Measurements from ENCODE around the gene TRUB2. TPM values are rescaled to one million over a fixed set of nuclear protein-coding genes. Genes with fewer than 3 reads are reported as not detected.

The TRUB2 gene
- total and polyA plus RNA-seq, 2 of the 13 experiments (the other 11 are each of a cell fraction or from before 2014, with no cell fraction given), result 22.3 to 41.2 TPM

DNA sequence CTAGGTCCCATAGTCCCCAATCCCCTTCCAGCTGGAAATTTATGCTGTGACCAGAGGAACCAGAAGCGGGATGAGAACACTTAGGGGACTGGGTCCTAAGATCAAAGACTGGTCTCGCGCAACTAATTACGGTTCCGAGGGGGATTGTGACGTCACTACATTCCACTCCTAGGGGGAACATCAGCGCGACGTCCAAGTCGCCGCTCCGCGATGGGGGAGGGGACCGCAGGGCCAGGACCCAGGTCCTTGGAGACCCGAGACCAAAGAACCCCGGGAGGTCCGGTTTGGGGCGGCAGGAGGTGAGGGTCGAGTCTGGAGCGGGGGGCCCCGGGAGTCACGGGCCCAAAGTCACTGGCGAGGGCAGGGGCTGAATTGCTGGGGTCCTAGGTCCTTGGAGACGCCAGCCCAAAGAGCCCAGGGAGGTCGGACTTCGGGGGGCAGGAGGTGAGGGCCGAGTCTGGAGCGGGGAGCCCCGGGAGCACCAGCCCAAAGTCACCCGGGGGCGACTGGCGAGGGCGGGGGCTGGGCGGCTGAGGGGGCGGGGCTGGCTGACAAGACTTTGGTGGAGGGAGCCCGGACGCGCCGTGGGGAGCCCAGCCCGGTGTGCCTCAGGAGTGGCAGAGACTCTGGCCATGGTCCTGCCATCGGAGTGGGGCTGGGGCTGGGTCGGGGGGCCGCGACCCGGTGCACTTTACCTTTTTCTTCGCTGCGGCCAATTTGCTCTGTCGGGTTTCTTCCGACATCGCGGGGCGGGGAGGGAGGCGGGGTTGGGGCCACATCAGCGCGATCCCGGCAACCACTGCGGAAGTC, 46.8 kb downstream of the TRUB2 start, which contains the start of gene GOLGA2 (continued):
- TF ChIP-seq, protein P1, sequence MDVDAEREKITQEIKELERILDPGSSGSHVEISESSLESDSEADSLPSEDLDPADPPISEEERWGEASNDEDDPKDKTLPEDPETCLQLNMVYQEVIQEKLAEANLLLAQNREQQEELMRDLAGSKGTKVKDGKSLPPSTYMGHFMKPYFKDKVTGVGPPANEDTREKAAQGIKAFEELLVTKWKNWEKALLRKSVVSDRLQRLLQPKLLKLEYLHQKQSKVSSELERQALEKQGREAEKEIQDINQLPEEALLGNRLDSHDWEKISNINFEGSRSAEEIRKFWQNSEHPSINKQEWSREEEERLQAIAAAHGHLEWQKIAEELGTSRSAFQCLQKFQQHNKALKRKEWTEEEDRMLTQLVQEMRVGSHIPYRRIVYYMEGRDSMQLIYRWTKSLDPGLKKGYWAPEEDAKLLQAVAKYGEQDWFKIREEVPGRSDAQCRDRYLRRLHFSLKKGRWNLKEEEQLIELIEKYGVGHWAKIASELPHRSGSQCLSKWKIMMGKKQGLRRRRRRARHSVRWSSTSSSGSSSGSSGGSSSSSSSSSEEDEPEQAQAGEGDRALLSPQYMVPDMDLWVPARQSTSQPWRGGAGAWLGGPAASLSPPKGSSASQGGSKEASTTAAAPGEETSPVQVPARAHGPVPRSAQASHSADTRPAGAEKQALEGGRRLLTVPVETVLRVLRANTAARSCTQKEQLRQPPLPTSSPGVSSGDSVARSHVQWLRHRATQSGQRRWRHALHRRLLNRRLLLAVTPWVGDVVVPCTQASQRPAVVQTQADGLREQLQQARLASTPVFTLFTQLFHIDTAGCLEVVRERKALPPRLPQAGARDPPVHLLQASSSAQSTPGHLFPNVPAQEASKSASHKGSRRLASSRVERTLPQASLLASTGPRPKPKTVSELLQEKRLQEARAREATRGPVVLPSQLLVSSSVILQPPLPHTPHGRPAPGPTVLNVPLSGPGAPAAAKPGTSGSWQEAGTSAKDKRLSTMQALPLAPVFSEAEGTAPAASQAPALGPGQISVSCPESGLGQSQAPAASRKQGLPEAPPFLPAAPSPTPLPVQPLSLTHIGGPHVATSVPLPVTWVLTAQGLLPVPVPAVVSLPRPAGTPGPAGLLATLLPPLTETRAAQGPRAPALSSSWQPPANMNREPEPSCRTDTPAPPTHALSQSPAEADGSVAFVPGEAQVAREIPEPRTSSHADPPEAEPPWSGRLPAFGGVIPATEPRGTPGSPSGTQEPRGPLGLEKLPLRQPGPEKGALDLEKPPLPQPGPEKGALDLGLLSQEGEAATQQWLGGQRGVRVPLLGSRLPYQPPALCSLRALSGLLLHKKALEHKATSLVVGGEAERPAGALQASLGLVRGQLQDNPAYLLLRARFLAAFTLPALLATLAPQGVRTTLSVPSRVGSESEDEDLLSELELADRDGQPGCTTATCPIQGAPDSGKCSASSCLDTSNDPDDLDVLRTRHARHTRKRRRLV (CRISPR knock-in tag; IDR thresholded peaks at IDR 0.05), result no peak
- TF ChIP-seq, protein P2, sequence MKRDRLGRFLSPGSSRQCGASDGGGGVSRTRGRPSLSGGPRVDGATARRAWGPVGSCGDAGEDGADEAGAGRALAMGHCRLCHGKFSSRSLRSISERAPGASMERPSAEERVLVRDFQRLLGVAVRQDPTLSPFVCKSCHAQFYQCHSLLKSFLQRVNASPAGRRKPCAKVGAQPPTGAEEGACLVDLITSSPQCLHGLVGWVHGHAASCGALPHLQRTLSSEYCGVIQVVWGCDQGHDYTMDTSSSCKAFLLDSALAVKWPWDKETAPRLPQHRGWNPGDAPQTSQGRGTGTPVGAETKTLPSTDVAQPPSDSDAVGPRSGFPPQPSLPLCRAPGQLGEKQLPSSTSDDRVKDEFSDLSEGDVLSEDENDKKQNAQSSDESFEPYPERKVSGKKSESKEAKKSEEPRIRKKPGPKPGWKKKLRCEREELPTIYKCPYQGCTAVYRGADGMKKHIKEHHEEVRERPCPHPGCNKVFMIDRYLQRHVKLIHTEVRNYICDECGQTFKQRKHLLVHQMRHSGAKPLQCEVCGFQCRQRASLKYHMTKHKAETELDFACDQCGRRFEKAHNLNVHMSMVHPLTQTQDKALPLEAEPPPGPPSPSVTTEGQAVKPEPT (CRISPR knock-in tag; IDR thresholded peaks at IDR 0.05; ENCODE audit: low read depth), result no peak
- TF ChIP-seq, protein P3, sequence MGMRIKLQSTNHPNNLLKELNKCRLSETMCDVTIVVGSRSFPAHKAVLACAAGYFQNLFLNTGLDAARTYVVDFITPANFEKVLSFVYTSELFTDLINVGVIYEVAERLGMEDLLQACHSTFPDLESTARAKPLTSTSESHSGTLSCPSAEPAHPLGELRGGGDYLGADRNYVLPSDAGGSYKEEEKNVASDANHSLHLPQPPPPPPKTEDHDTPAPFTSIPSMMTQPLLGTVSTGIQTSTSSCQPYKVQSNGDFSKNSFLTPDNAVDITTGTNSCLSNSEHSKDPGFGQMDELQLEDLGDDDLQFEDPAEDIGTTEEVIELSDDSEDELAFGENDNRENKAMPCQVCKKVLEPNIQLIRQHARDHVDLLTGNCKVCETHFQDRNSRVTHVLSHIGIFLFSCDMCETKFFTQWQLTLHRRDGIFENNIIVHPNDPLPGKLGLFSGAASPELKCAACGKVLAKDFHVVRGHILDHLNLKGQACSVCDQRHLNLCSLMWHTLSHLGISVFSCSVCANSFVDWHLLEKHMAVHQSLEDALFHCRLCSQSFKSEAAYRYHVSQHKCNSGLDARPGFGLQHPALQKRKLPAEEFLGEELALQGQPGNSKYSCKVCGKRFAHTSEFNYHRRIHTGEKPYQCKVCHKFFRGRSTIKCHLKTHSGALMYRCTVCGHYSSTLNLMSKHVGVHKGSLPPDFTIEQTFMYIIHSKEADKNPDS (CRISPR knock-in tag; IDR thresholded peaks at IDR 0.05), result 0 out of 2 replicates have a peak, but pooled peaks have one; percentile 33
- TF ChIP-seq, protein P4, sequence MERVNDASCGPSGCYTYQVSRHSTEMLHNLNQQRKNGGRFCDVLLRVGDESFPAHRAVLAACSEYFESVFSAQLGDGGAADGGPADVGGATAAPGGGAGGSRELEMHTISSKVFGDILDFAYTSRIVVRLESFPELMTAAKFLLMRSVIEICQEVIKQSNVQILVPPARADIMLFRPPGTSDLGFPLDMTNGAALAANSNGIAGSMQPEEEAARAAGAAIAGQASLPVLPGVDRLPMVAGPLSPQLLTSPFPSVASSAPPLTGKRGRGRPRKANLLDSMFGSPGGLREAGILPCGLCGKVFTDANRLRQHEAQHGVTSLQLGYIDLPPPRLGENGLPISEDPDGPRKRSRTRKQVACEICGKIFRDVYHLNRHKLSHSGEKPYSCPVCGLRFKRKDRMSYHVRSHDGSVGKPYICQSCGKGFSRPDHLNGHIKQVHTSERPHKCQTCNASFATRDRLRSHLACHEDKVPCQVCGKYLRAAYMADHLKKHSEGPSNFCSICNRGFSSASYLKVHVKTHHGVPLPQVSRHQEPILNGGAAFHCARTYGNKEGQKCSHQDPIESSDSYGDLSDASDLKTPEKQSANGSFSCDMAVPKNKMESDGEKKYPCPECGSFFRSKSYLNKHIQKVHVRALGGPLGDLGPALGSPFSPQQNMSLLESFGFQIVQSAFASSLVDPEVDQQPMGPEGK (CRISPR knock-in tag; IDR thresholded peaks at IDR 0.05), result peak; percentile 34; the same call in 1 of the 2 replicates
- TF ChIP-seq SMAD3 (CRISPR knock-in tag; IDR thresholded peaks at IDR 0.05) (no peak), ZNF224 (CRISPR knock-in tag; IDR thresholded peaks at IDR 0.05) (no peak), ZBTB7A (CRISPR knock-in tag; IDR thresholded peaks at IDR 0.05) (no peak), MIER3 (CRISPR knock-in tag; IDR thresholded peaks at IDR 0.05; ENCODE audit: borderline replicate concordance) (no peak), KLF9 (CRISPR knock-in tag; IDR thresholded peaks at IDR 0.05; ENCODE audit: low read depth) (no peak), HDAC1 (CRISPR knock-in tag; IDR thresholded peaks at IDR 0.05) (no peak)
- TF ChIP-seq, protein P5, sequence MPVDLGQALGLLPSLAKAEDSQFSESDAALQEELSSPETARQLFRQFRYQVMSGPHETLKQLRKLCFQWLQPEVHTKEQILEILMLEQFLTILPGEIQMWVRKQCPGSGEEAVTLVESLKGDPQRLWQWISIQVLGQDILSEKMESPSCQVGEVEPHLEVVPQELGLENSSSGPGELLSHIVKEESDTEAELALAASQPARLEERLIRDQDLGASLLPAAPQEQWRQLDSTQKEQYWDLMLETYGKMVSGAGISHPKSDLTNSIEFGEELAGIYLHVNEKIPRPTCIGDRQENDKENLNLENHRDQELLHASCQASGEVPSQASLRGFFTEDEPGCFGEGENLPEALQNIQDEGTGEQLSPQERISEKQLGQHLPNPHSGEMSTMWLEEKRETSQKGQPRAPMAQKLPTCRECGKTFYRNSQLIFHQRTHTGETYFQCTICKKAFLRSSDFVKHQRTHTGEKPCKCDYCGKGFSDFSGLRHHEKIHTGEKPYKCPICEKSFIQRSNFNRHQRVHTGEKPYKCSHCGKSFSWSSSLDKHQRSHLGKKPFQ (CRISPR knock-in tag; IDR thresholded peaks at IDR 0.05; ENCODE audit: insufficient replicate concordance), result no peak
- TF ChIP-seq, protein P6, sequence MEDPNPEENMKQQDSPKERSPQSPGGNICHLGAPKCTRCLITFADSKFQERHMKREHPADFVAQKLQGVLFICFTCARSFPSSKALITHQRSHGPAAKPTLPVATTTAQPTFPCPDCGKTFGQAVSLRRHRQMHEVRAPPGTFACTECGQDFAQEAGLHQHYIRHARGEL (CRISPR knock-in tag; IDR thresholded peaks at IDR 0.05), result no peak
